WTC11 (cell line): ENCODE results near the gene TNNT2. TPM values are rescaled to one million over a fixed set of nuclear protein-coding genes. Genes with fewer than 3 reads are reported as not detected.

ENCODE experiments used
- ATAC-seq: fragments of 200-7000 bp; cut with Tn5 transposase; 2 replicates; pipeline ENCODE4 v1.10.0; 2021; ENCODE audit warnings: mild to moderate bottlenecking, moderate library complexity
- CTCF ChIA-PET: fragments of 300-600 bp; sonication (Branson Sonifier 250); formaldehyde crosslinking; loops from one replicate; lab custom pipeline; 2021; ENCODE audit warnings: antibody characterized with exemption; lab: Charles Lee
- POLR2A ChIA-PET: fragments of 350-600 bp; sonication (Branson Sonifier 250); formaldehyde crosslinking; loops from one replicate; lab custom pipeline; 2021; ENCODE audit warnings: antibody characterized with exemption; lab: Charles Lee
- DNase-seq: peaks from one replicate; pipeline ENCODE4 v3.0.0; 2021; ENCODE audit warnings: low spot score
- H3K27ac Mint-ChIP-seq: 2 replicates; pipeline ENCODE4 v1.8.0; 2021; ENCODE audit warnings: mixed read lengths
- H3K27me3 Mint-ChIP-seq: 2 replicates; pipeline ENCODE4 v1.8.0; 2021; ENCODE audit warnings: low read depth, mild to moderate bottlenecking, moderate library complexity, mixed read lengths
- H3K36me3 Mint-ChIP-seq: 2 replicates; pipeline ENCODE4 v1.8.0; 2021; ENCODE audit warnings: mixed read lengths
- H3K4me1 Mint-ChIP-seq: 2 replicates; pipeline ENCODE4 v1.8.0; 2022; ENCODE audit warnings: mixed read lengths
- H3K4me3 Mint-ChIP-seq: 2 replicates; pipeline ENCODE4 v1.8.0; 2021; ENCODE audit warnings: mild to moderate bottlenecking, moderate library complexity, mixed read lengths
- H3K9me3 Mint-ChIP-seq: 2 replicates; pipeline ENCODE4 v1.8.0; 2021; ENCODE audit warnings: mixed read lengths
- CREM ChIP-seq: sonication (generic); formaldehyde crosslinking; IDR thresholded peaks from 2 replicates; pipeline ENCODE4 v1.8.1; 2022; ENCODE audit warnings: mild to moderate bottlenecking, missing genetic modification reagents, moderate library complexity
- CTCF ChIP-seq: fragments of 200-600 bp; IDR thresholded peaks from 2 replicates; pipeline ENCODE4 v1.8.0; 2022; ENCODE audit warnings: antibody characterized with exemption
- E2F4 ChIP-seq: sonication (generic); formaldehyde crosslinking; IDR thresholded peaks from 2 replicates; pipeline ENCODE4 v1.8.1; 2022; ENCODE audit warnings: low read depth, mild to moderate bottlenecking, moderate library complexity, missing genetic modification reagents, borderline replicate concordance
- HMGXB4 ChIP-seq: sonication (generic); formaldehyde crosslinking; IDR thresholded peaks from 2 replicates; pipeline ENCODE4 v1.8.1; 2023; ENCODE audit warnings: mild to moderate bottlenecking, moderate library complexity, missing genetic modification reagents
- IRF1 ChIP-seq: sonication (generic); formaldehyde crosslinking; IDR thresholded peaks from 2 replicates; pipeline ENCODE4 v1.8.0; 2023; ENCODE audit warnings: missing genetic modification reagents
- NFATC4 ChIP-seq: fragments of 250-450 bp; sonication (Bioruptor Pico); IDR thresholded peaks from 2 replicates; pipeline ENCODE4 v1.9.0; 2021; ENCODE audit warnings: mild to moderate bottlenecking
- NFE2L1 ChIP-seq: sonication (generic); formaldehyde crosslinking; IDR thresholded peaks from 2 replicates; pipeline ENCODE4 v1.8.1; 2023; ENCODE audit warnings: missing genetic modification reagents
- NR2C2 ChIP-seq: sonication (generic); formaldehyde crosslinking; IDR thresholded peaks from 2 replicates; pipeline ENCODE4 v1.8.0; 2022; ENCODE audit warnings: mild to moderate bottlenecking, missing genetic modification reagents
- NR3C1 ChIP-seq: sonication (generic); formaldehyde crosslinking; conservative IDR thresholded peaks from 2 replicates; pipeline ENCODE4 v1.8.1; 2023; ENCODE audit warnings: low read depth, mild to moderate bottlenecking, missing genetic modification reagents
- RELA ChIP-seq: sonication (generic); formaldehyde crosslinking; IDR thresholded peaks from 2 replicates; pipeline ENCODE4 v1.8.1; 2022; ENCODE audit warnings: missing genetic modification reagents, mild to moderate bottlenecking, borderline replicate concordance
- SMAD3 ChIP-seq: sonication (generic); formaldehyde crosslinking; IDR thresholded peaks from 2 replicates; pipeline ENCODE4 v1.8.0; 2022; ENCODE audit warnings: missing genetic modification reagents, mild to moderate bottlenecking, borderline replicate concordance
- SOX15 ChIP-seq: fragments of 250-450 bp; sonication (Bioruptor Pico); IDR thresholded peaks from 2 replicates; pipeline ENCODE4 v1.9.0; 2021; ENCODE audit warnings: mild to moderate bottlenecking
- SP1 ChIP-seq: sonication (generic); formaldehyde crosslinking; conservative IDR thresholded peaks from 2 replicates; pipeline ENCODE4 v1.8.1; 2022; ENCODE audit warnings: missing genetic modification reagents
- ZMAT4 ChIP-seq: fragments of 250-450 bp; sonication (Bioruptor Pico); IDR thresholded peaks from 2 replicates; pipeline ENCODE4 v1.9.0; 2021; ENCODE audit warnings: mild to moderate bottlenecking
- ZNF219 ChIP-seq: sonication (generic); formaldehyde crosslinking; IDR thresholded peaks from 2 replicates; pipeline ENCODE4 v1.8.0; 2023; ENCODE audit warnings: missing genetic modification reagents, mild to moderate bottlenecking, borderline replicate concordance
- ZNF532 ChIP-seq: fragments of 250-450 bp; sonication (Bioruptor Pico); IDR thresholded peaks from 2 replicates; pipeline ENCODE4 v1.9.0; 2021; ENCODE audit warnings: mild to moderate bottlenecking, borderline replicate concordance
- ZNF671 ChIP-seq: fragments of 250-450 bp; sonication (Bioruptor Pico); IDR thresholded peaks from 2 replicates; pipeline ENCODE4 v1.8.0; 2021; ENCODE audit warnings: mild to moderate bottlenecking
- ZSCAN18 ChIP-seq: fragments of 250-450 bp; sonication (Bioruptor Pico); IDR thresholded peaks from 2 replicates; pipeline ENCODE4 v2.1.2; 2022; ENCODE audit warnings: mild to moderate bottlenecking, moderate library complexity
- total RNA-seq: library from RNA; stranded (reverse); gene quantifications from 3 replicates; pipeline ENCODE4 v1.2.3, GENCODE V29; 2021

The TNNT2 gene
- total RNA-seq, 1 experiment from 2014 or later, result 6.1 TPM

GRCh38 chr1:201316556-201316955, 60.9 kb downstream of the TNNT2 start (continued):
- TF ChIP-seq HMGXB4 (CRISPR knock-in tag), result no peak

GRCh38 chr1:201313086-201313485, 64.4 kb downstream of the TNNT2 start:
- no peak for TF ChIP-seq ZNF671 (CRISPR knock-in tag)
- no peak for TF ChIP-seq RELA (CRISPR knock-in tag)
- no peak for TF ChIP-seq SMAD3 (CRISPR knock-in tag)
- no peak for TF ChIP-seq ZNF219 (CRISPR knock-in tag)
- TF ChIP-seq NFATC4 (CRISPR knock-in tag), result no peak
- no peak for TF ChIP-seq CTCF
- TF ChIP-seq SOX15, result no peak
- no peak for TF ChIP-seq ZSCAN18 (CRISPR knock-in tag)
- no peak for TF ChIP-seq NFE2L1 (CRISPR knock-in tag)
- no peak for TF ChIP-seq ZNF532
- CTCF ChIA-PET, result interaction anchor here (0.5 to 1.4 kb wide), 2 partner anchors 33 to 84 kb away, joined by 3 to 6 read pairs; no protein-coding TSS in a partner anchor
- POLR2A ChIA-PET, result no interaction called here
- Mint-ChIP-seq H3K27me3 (peaks cover 28% of the 10 kb centered on the region), H3K27ac (no peak overlapping the region), H3K9me3 (peaks cover 9% of the 10 kb centered on the region; the same call in 1 of the 2 replicates), H3K4me1 (peaks cover 10% of the 10 kb centered on the region), H3K36me3 (no peaks in the 10 kb centered on the region), H3K4me3 (no peak overlapping the region)
- DNase-seq, result no peak
- ATAC-seq, result no peak

- peaks cover 9% of the 10 kb centered on the region; the same call in 1 of the 2 replicates for H3K9me3 Mint-ChIP-seq
- POLR2A ChIA-PET, result no interaction called here
- no peaks in the 10 kb centered on the region for H3K36me3 Mint-ChIP-seq
- DNase-seq (no peak), ATAC-seq (no peak)
- no peak overlapping the region for H3K27ac Mint-ChIP-seq
- peaks cover 32% of the 10 kb centered on the region for H3K27me3 Mint-ChIP-seq
- peaks cover 12% of the 10 kb centered on the region for H3K4me1 Mint-ChIP-seq
- CTCF ChIA-PET, result interaction anchor here (1.4 kb wide), 1 partner anchor 34 kb away, joined by 6 read pairs; no protein-coding TSS in a partner anchor
- H3K4me3 Mint-ChIP-seq, result no peak overlapping the region
- TF ChIP-seq E2F4 (CRISPR knock-in tag) (no peak), NR3C1 (CRISPR knock-in tag) (no peak), NR2C2 (no peak), IRF1 (CRISPR knock-in tag) (no peak), ZSCAN18 (CRISPR knock-in tag) (no peak), HMGXB4 (CRISPR knock-in tag) (no peak), CREM (CRISPR knock-in tag) (no peak), ZMAT4 (CRISPR knock-in tag) (no peak), ZNF671 (CRISPR knock-in tag) (no peak), SP1 (CRISPR knock-in tag) (no peak)
Observed at GRCh38 chr1:201312298-201312697, 65.2 kb downstream of the TNNT2 start.
